Naive thymus-derived CD8-positive, alpha-beta T cell (primary cell): ENCODE results near the gene MCM6. TPM values are rescaled to one million over a fixed set of nuclear protein-coding genes. Genes with fewer than 3 reads are reported as not detected.

Source experiments
- ATAC-seq, 2 donors: fragments of 150-1000 bp; cut with Tn5 transposase in 1 of 2; sonication (Bioruptor Pico), chemical (Tn5 transposase) in 1 of 2; 1 replicate in 1 of 2; 2 replicates in 1 of 2; pipeline ENCODE4 v1.10.0; 2021; ENCODE audit warnings: mild to moderate bottlenecking in 2 of 2, moderate library complexity in 2 of 2
- POLR2A ChIA-PET: fragments of 350-600 bp; sonication (Branson Sonifier 250); formaldehyde crosslinking; loops from one replicate; lab custom pipeline; 2021; ENCODE audit warnings: antibody characterized with exemption; lab: Charles Lee
- DNase-seq, 10 donors: peaks; one replicate each; pipeline versions ENCODE4 v3.0.0 to v3.0.0-alpha.2; 2020 to 2022
- H3K27ac Mint-ChIP-seq, 10 donors: one replicate each; pipeline ENCODE4 v1.8.0; 2020 to 2022; ENCODE audit warnings: mild to moderate bottlenecking in 10 of 10, mixed read lengths in 10 of 10, moderate library complexity in 4 of 10, inconsistent platforms in 1 of 10
- H3K27me3 Mint-ChIP-seq, 5 donors: one replicate each; pipeline ENCODE4 v1.8.0; 2021 to 2022; ENCODE audit warnings: mixed read lengths in 5 of 5
- H3K36me3 Mint-ChIP-seq, 3 donors: one replicate each; pipeline ENCODE4 v1.8.0; 2020 to 2022; ENCODE audit warnings: mixed read lengths in 3 of 3, mild to moderate bottlenecking in 2 of 3, inconsistent platforms in 1 of 3
- H3K4me1 Mint-ChIP-seq, 4 donors: one replicate each; pipeline ENCODE4 v1.8.0; 2021 to 2022; ENCODE audit warnings: mixed read lengths in 4 of 4
- H3K4me3 Mint-ChIP-seq, 10 donors: one replicate each; pipeline ENCODE4 v1.8.0; 2020 to 2022; ENCODE audit warnings: mild to moderate bottlenecking in 10 of 10, mixed read lengths in 10 of 10, moderate library complexity in 6 of 10, inconsistent platforms in 1 of 10
- H3K9me3 Mint-ChIP-seq, 9 donors: one replicate each; pipeline ENCODE4 v1.8.0; 2020 to 2022; ENCODE audit warnings: mixed read lengths in 9 of 9, mild to moderate bottlenecking in 3 of 9, inconsistent platforms in 1 of 9, moderate library complexity in 1 of 9
- polyA plus RNA-seq, 3 donors: library from polyadenylated mRNA; unstranded; fragments of 300-500 nt; fragmentation: Illumina TruSeq; gene quantifications; one replicate each; pipeline ENCODE4 v1.2.3, GENCODE V29; 2021
- total RNA-seq, 8 experiments: library from RNA in 2 of 8; stranded (reverse) in 2 of 8; gene quantifications; one replicate each; pipeline ENCODE4 v1.2.3 and lab custom pipeline; 2021 to 2026

Gene MCM6
- total and polyA plus RNA-seq, 5 experiments from 2014 or later, result 19.2 to 29.6 (median 24.3) TPM

- Mint-ChIP-seq H3K36me3 (peaks cover 0 to 22% (median 0%) of the 10 kb centered on the region in 3 donors), H3K4me1 (peaks cover 9 to 34% (median 17%) of the 10 kb centered on the region in 4 donors), H3K27ac (peak within 1 kb of the TSS in 4 of 10 donors; percentile 6 to 48 (median 35)), H3K4me3 (peak within 1 kb of the TSS in 3 of 10 donors; percentile 30 to 63 (median 50)), H3K27me3 (no peaks in the 10 kb centered on the region), H3K9me3 (no peaks in the 10 kb centered on the region)
- no peak for ATAC-seq
- POLR2A ChIA-PET, result interaction anchor here (1.2 kb wide), 1 partner anchor 39 kb away, joined by 3 read pairs; no protein-coding TSS in a partner anchor
- DNase-seq, result no peak
These were observed 39.5 kb downstream of the MCM6 start, which contains the start of gene LCT for GRCh38 chr2:135836596-135837270. TSS of gene LCT (minus strand) at chr2:135837184. CDS start at chr2:135837169, 15 bp downstream.

- Mint-ChIP-seq H3K9me3 (no peaks in the 10 kb centered on the region), H3K27me3 (no peaks in the 10 kb centered on the region), H3K27ac (peak overlapping the region in 1 of 10 donors; percentile 72), H3K4me1 (peaks cover 2 to 15% (median 10%) of the 10 kb centered on the region in 4 donors), H3K36me3 (no peaks in the 10 kb centered on the region), H3K4me3 (no peak overlapping the region)
- POLR2A ChIA-PET, result interaction anchor here (0.6 kb wide), 1 partner anchor 11 kb away, joined by 3 read pairs; no protein-coding TSS in a partner anchor
- no peak for DNase-seq
- no peak for ATAC-seq
These were observed 43.4 kb downstream of the MCM6 start for GRCh38 chr2:135832891-135833290.

- POLR2A ChIA-PET, result no interaction called here
- no peak for ATAC-seq
- Mint-ChIP-seq H3K4me3 (no peak overlapping the region), H3K36me3 (no peaks in the 10 kb centered on the region), H3K4me1 (peaks cover 2 to 8% (median 5%) of the 10 kb centered on the region in 4 donors), H3K27me3 (no peaks in the 10 kb centered on the region), H3K27ac (peak overlapping the region in 1 of 10 donors; percentile 11), H3K9me3 (no peaks in the 10 kb centered on the region)
- no peak for DNase-seq
These were observed 44.9 kb downstream of the MCM6 start for GRCh38 chr2:135831180-135831812.

GRCh38 chr2:135829378-135830135 lies 46.7 kb downstream of the MCM6 start:
- POLR2A ChIA-PET, result no interaction called here

GRCh38 chr2:135826544-135826943 lies 49.7 kb downstream of the MCM6 start:
- DNase-seq, result no peak
- Mint-ChIP-seq H3K4me1 (peaks cover 0 to 5% (median under 1%) of the 10 kb centered on the region in 4 donors), H3K27ac (no peak overlapping the region), H3K36me3 (peaks cover 0 to 13% (median 11%) of the 10 kb centered on the region in 3 donors), H3K9me3 (peaks cover 0 to 14% (median 10%) of the 10 kb centered on the region in 9 donors), H3K27me3 (no peaks in the 10 kb centered on the region), H3K4me3 (no peak overlapping the region)
- POLR2A ChIA-PET, result no interaction called here
- no peak for ATAC-seq

More at GRCh38 chr2:135829378-135830135, 46.7 kb downstream of the MCM6 start:
- Mint-ChIP-seq H3K4me3 (no peak overlapping the region), H3K9me3 (no peaks in the 10 kb centered on the region), H3K4me1 (peaks cover 0 to 4% (median 0%) of the 10 kb centered on the region in 4 donors), H3K27ac (peak overlapping the region in 1 of 10 donors; percentile 52), H3K36me3 (no peaks in the 10 kb centered on the region), H3K27me3 (no peaks in the 10 kb centered on the region)
- ATAC-seq (no peak), DNase-seq (no peak)

- no peak for ATAC-seq
- H3K36me3 Mint-ChIP-seq, result peaks cover 0 to 13% (median 11%) of the 10 kb centered on the region in 3 donors
- POLR2A ChIA-PET, result no interaction called here
- H3K9me3 Mint-ChIP-seq, result peaks cover 0 to 14% (median 10%) of the 10 kb centered on the region in 9 donors
- DNase-seq, result no peak
- no peak overlapping the region for H3K4me3 Mint-ChIP-seq
- peaks cover 0 to 12% (median 8%) of the 10 kb centered on the region in 4 donors for H3K4me1 Mint-ChIP-seq
- no peaks in the 10 kb centered on the region for H3K27me3 Mint-ChIP-seq
- H3K27ac Mint-ChIP-seq, result no peak overlapping the region
These were observed 50.6 kb downstream of the MCM6 start for GRCh38 chr2:135825550-135826176.

- Mint-ChIP-seq H3K4me1 (peaks cover 3 to 17% (median 13%) of the 10 kb centered on the region in 4 donors), H3K27me3 (no peaks in the 10 kb centered on the region), H3K36me3 (peaks cover 0 to 13% (median 11%) of the 10 kb centered on the region in 3 donors), H3K9me3 (peaks cover 0 to 14% (median 10%) of the 10 kb centered on the region in 9 donors), H3K27ac (no peak overlapping the region), H3K4me3 (peak overlapping the region in 1 of 10 donors; percentile 15)
- DNase-seq, result no peak
- no peak for ATAC-seq
- POLR2A ChIA-PET, result no interaction called here
These were observed 51.1 kb downstream of the MCM6 start for GRCh38 chr2:135825131-135825530.

GRCh38 chr2:135822855-135823254 lies 53.4 kb downstream of the MCM6 start:
- ATAC-seq (no peak), DNase-seq (no peak)
- Mint-ChIP-seq H3K27ac (no peak overlapping the region), H3K9me3 (peaks cover 0 to 14% (median 10%) of the 10 kb centered on the region in 9 donors), H3K36me3 (peaks cover 0 to 13% (median 11%) of the 10 kb centered on the region in 3 donors), H3K27me3 (no peaks in the 10 kb centered on the region), H3K4me1 (peaks cover 6 to 27% (median 24%) of the 10 kb centered on the region in 4 donors), H3K4me3 (no peak overlapping the region)
- POLR2A ChIA-PET, result no interaction called here

GRCh38 chr2:135821190-135821589 lies 55.1 kb downstream of the MCM6 start:
- POLR2A ChIA-PET, result interaction anchor here (1.0 kb wide), 1 partner anchor 54 kb away, joined by 3 read pairs; no protein-coding TSS in a partner anchor
- Mint-ChIP-seq H3K9me3 (peaks cover 0 to 14% (median 10%) of the 10 kb centered on the region in 9 donors), H3K4me3 (peak overlapping the region in 5 of 10 donors; percentile 21 to 71 (median 62)), H3K36me3 (peaks cover 0 to 13% (median 11%) of the 10 kb centered on the region in 3 donors), H3K4me1 (peaks cover 6 to 27% (median 24%) of the 10 kb centered on the region in 4 donors), H3K27ac (peak overlapping the region in 2 of 10 donors; percentile 16 to 51), H3K27me3 (no peaks in the 10 kb centered on the region)
- ATAC-seq (no peak), DNase-seq (no peak)

GRCh38 chr2:135820003-135820618 lies 56.1 kb downstream of the MCM6 start:
- DNase-seq, result peak; percentile 15 to 78 (median 64)
- peaks cover 0 to 14% (median 10%) of the 10 kb centered on the region in 9 donors for H3K9me3 Mint-ChIP-seq
- POLR2A ChIA-PET, result interaction anchor here (1.0 kb wide), 1 partner anchor 55 kb away, joined by 3 read pairs; no protein-coding TSS in a partner anchor
- ATAC-seq, result peak; percentile 97
- H3K27ac Mint-ChIP-seq, result peak overlapping the region in 9 of 10 donors; percentile 7 to 89 (median 57)
- peak overlapping the region; percentile 56 to 83 (median 68) for H3K4me3 Mint-ChIP-seq
- peaks cover 0 to 13% (median 11%) of the 10 kb centered on the region in 3 donors for H3K36me3 Mint-ChIP-seq
- H3K4me1 Mint-ChIP-seq, result peaks cover 6 to 27% (median 22%) of the 10 kb centered on the region in 4 donors
- no peaks in the 10 kb centered on the region for H3K27me3 Mint-ChIP-seq

GRCh38 chr2:135818937-135819610 lies 57.2 kb downstream of the MCM6 start:
- Mint-ChIP-seq H3K4me1 (peaks cover 6 to 27% (median 23%) of the 10 kb centered on the region in 4 donors), H3K27ac (peak overlapping the region in 3 of 10 donors; percentile 22 to 56 (median 36))
- ATAC-seq, result no peak

More at GRCh38 chr2:135818937-135819610, 57.2 kb downstream of the MCM6 start:
- Mint-ChIP-seq H3K4me3 (peak overlapping the region in 4 of 10 donors; percentile 28 to 70 (median 56)), H3K9me3 (peaks cover 0 to 14% (median 10%) of the 10 kb centered on the region in 9 donors), H3K36me3 (peaks cover 0 to 13% (median 11%) of the 10 kb centered on the region in 3 donors), H3K27me3 (no peaks in the 10 kb centered on the region)
- POLR2A ChIA-PET, result no interaction called here
- peak in 1 of 10 donors; percentile 17 for DNase-seq
